Hypothalamus (tissue), 51 donors: ENCODE results near the gene LIMS2.

Experiments used
- DNase-seq, 51 donors: peaks; one replicate each; lab custom pipeline; 2025; lab: John Stamatoyannopoulos, UW

LIMS2 gene

DNA sequence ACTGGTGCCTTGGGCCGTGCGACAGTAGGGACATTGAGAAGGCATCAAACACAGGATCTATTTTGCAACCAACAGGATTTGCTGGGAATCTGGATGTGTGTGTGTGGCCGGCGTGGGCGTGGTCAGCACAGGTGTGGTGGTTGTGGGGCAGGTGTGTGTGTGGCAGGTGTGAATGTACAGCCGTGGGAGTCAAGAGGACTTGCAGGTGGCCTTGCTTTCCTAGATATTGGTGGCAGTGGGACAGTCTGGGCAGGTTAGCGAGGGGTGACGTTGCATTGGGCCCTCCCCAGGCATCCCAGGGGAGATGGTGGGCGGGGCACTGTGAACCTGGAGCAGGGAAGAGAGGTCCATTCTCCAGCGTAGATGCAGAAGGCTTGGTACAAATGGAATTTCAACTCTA is 3.2 kb upstream of the LIMS2 start:
- DNase-seq: no peak

DNA sequence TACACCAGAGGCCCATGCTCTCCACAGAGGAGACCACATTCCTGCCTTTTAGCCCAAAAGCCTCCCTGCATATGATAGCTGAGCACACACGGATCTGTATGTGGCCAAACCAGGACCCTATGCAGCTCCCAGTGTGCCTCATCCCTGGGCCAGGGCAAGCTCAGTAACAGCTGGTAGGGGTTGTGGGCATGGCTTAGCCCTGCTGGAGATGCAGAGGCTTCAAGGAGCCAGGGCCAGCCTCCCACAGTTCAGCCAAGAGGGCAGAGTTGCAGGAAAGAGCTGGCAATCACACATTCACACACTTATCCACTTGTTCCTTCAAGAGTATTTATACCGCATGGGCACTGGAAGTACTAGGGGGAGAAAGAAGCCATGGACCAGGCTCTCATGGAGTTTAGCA is 1.6 kb upstream of the LIMS2 start:
- DNase-seq: no peak

DNA sequence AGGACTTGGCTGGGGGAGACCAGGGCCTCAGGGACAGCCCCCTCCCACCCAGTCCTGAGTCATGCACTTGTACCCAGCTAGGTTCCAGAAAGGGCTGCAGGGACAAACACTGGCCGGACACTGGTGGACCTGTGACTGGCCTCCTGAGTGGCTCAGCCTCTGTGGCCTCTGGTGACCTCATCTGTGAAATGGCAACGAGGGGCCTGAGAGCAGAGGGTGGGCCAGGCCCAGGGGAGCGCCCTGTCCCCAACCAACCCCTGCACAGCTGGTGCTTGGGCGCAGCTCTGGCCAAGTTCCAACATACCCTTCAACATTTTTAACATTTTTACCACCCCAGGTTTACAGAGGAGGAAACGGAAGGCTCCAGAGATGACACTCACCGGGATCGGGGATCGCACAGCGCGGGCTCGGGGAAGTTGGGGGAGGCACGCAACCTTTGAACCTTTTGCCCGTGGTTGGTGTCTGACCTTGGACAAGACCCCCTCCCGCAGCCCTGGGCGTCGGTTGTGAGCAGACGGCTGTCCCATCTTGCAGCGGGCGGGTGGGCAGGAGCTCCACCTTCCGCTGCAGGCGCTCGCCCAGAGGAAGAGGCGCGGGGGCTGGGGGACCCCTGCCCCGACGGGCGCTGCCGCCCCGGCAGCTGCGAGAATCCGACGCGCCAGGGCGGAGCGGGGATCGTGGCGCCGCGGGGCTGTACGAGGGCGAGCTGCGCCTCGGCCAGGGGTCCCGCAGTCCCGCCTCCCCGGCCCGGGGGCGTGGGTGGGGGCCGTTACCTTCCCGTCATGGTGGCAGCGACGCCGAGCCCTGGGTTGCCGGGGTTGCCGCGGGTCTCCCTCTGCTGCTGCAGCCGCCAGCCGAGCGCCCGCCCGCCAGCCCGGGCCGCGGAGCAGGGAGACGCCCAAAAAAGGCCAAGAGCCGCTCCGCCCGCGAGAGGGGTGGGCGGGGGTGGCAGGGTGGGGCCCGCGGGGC is 805 bp downstream of the LIMS2 start:
- no peak for DNase-seq

DNA sequence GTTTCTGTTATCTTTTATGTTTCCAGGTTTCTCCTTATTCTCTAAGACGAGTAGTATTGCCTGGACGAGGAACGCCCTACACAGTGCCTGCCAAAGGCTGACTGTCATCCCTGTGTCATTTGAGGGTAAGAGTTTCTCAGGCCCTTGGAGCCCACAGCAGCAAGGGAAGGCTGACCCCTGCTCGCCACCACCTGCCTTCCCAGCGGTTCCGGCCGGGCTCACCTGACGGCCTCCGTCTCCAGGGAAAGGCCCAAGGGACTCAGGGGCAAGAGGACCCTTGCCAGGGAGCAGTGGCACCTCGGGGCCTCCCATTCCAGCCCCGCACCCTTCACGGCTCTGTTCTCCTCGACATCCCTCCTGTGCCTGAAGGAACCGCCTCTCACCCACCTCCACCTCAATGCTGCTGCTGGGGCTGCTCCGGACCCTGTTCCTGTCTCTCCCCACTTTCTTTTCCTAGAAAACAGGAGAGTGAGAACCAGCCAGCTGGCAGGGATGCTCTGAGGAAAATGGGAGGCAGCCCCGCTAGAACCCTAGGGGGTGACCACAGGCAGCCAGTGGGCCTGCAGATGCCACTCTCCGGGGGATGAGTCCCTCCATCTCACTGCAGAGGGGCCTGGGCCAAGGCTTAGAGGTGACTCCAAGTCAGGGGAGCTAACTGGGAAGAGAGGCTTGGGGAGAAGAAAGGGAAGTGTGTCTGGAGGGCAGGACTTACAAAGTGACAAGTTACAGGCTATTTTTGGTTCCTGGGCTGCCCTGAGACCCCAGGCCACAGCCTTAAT is 1.9 kb downstream of the LIMS2 start:
- DNase-seq: no peak

DNA sequence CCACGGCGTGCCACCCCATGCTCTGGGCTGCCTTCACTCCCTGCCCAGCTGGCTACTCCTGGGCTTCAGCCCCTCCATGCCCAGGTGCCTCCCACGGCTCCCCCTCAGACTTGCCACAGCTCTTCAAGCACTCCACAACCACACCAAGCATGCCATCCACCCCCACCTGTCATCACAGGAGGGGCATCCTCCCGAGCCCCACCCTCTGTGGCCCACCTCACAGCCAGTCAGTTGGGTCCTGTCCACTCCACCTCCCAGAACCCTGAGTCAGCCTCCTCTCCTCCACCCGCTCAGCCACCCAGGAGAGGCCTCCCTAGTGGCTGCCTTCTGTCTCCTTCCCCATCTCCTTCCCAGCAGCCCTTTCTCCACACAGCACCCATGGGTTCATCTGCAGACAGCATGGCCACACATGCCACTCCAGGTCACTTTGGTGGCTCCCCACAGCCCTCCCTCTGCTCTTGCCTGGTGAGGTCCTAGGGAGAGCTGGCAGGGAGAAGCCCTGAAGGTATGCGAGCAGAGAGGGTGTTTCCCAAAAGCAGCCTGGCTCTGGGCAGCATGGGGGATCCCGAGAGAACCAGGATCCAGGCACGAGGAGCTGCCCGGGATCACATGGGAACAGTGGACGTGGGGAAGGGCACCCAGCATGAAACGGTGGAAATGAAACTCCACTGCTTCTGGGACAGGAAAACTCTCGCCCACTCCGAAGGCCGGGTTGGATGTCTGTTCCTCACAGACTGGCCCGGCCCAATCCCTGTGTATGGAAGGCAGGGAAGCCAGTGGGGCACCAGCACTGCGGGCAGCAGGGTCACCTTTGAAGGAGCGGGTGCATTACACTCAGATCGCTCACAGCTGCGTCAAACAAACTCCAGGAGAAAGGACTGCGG is 2.7 kb downstream of the LIMS2 start:
- DNase-seq: no peak

DNA sequence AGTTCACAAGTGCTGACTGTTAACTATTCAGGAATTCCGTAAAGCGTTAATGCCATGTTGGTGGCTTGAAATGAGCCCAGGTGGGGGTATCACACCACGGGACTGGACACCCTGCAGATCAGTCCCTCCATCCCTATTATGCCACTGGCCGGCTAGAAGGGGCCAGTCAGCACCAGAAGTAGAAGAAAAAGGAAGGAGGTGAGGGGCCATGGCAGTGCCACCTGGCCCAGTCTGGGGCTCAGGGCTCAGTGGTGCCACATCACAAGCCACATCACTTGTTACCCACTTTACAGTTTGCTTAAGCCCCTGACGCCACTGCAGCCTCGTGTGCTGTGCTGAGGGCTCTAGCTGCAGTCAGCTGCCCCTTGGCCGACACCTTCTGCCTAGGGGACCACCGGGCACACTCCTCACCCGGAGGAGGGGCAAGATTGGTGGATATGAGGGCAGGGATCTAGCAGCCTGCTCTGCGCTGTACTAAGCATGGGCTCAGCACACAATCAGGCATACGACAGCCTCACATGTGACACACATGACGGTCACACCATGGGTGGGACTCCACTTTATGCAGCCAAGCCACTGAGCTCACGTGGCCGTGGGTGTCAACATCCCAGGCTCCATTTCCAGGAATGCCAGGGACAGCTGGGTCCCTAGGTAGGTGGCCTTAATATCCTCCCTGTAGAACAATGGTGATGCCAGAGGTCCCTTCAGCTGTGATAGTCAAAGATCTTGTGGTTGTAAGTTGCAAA is 3.6 kb downstream of the LIMS2 start:
- DNase-seq: no peak

DNA sequence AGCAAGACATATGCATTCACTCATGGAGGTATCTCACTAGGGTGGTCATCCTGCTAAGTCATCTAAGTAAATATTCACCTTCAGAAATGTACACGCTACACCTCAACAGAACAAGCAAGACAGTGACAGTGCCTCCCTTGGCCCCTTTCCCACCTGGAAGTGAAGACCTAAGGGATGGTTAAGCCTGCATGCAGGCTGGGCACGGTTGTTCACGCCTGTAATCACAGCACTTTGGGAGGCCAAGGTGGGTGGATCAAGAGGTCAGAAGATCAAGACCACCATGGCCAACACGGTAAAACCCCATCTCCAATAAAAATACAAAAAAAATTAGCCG is 4.4 kb downstream of the LIMS2 start:
- DNase-seq: no peak

DNA sequence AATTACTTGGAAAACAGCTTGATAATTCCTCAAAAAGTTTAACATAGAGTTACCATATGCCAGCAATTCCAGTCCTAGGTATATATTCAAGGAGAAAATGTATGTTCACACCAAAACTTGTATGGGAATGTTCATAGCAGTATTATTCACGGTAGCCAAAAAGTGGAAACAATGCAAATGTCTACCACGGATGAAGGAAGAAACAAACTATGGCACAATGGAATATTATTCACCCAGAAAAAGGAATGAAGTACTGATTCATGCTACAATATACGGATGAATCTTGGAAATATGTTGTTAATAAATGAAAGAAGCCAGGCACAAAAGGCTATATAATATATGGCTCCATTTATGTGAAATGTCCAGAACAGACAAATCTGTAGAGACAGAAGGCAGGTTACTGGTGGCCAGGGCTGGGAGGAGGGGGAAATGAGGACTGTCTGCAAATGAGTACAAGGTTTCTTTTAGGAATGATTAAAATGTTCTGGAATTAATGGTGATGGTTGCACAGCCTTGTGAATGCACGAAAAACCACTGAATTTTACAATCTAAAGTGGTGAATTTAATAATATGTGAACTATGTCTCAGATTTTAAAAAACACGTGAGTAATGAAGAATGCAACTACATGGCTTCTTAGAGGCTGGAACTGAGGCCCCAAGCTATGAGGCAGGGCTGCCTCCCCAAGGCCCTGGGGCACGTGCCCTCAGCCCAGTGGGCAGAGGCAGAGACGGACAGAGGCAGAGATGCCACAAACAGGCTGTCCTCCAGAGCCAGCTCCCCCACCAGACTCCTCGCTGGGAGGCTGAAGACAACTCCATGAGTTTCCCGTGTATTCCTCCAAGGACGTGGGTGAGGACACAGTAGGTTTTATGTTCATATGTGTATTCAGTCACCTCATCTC is 5.0 kb downstream of the LIMS2 start:
- DNase-seq: no peak

DNA sequence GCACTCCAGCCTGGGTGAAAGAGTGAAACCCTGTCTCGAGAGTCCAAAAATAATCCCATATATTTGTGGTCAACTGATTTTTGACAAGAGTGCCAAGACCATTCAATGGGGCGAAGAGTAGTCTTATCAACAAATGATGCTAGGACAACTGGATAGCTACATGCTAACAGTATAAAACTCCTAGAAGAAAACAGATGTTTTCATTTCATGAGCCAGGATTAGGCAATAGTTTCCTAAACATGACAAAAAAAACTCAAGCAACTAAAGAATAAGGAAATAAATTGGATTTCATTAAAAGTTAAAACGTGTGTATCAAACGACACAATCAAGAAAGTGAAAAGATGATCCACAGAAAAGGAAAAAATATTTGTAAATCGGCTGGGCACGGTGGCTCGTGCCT is 6.3 kb downstream of the LIMS2 start:
- no peak for DNase-seq

DNA sequence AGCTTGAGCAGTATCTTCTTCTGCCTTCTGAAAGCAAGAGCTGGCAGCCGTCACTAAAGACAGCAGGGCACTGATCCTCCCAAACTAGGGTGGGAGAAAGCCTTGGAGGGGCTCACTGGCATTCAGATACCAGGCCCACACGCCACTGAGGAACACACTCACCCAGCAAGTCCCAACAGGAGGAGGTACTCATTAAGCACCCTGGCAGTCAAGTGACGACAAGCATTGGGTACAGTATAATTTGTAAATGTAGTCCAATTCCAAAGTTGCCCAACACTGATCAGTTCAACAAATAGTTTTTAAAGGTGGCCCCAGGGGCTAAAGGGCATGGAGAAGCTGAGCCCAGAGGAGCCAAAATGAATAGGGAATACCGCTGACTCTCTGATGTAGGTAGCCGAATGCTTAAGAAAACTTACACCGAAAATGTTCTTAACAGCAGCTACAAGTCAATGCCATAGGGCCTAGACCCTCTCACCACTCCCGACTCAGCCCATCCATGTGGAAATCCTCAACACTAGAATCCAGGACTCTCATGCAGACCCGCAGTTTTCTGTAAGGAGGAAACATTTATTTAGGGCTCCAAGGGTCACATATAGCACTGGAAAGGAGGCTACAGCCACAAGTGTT is 9.9 kb downstream of the LIMS2 start:
- DNase-seq: no peak

DNA sequence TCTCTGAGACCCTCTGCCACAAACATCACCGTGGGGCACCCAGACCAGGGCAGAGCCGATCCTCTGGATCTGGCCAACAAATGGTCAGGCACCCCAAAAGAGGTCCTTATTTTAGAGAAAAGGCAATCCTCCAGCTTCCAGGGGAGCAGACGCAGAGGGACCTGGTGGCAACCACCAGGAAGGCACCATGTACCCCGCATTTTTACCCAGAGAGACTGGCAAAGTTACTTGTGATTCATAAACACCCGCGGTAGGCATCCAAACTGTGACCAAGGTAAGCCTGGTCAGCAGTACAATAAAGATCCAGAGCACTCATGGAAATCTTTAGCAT is 10.5 kb downstream of the LIMS2 start:
- DNase-seq: no peak

DNA sequence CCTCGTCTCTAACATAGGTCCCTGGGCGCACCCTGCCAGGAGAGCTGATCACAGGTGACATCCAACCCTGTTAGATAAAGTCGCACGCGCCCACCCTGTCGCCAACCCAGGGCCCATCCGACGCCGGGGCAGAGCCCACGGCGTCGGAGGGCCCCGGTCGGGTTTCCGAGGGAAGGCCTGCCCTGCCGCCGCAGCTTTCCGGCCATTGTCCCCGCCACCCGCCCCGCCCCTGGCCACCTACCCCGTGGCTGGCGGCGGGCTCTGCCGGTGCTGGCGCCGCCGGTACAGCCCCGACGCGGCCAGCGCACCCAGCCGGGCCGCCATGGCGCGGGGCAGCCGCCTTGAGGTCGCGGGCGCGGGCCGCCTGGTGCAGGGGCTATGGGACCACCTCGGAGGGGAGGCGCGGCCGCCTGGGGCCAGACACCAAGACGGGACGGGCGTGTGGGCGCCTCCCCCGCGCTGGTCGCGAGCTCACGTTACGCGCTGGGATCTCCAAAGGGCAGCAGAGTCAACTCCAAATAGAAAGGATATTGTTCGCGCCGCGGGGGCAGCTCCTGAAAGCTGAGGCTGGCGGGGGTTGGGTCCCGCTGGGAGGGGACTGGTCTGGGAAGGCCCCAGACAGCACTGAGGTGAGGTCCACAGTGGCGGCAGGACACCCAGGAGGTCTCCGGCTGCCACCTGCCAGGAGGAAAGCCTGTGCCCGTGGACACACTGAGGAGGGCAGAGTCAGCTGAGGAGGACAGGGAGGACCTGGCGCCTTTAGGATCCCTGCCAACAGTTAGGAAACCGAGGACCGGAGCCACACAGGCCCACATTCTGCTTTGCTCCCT is 11.1 kb downstream of the LIMS2 start:
- DNase-seq: no peak

DNA sequence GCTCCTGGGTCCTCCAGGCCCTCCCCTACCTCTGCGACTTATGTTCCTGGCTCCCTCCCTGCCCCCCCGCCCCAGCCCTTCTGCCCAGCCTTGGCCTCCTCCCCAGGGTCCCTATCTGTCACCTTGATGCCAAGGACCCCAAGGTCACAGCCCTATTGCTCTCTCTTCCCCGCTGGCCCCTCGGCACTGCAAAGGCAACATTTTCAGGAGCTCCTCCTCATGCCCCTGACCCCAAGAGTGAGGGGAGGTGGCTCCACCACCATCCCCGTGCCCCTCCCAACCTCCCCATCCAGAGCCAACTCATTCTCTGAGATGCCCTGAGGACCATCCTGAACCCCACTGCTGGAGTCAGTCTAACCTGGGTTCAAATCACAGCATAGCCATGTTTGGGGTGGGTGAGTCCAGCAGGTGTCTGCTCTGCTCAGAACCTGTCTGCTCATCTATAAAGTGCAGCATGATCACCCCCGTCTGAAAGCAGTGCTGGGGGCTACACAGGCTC is 11.7 kb downstream of the LIMS2 start:
- DNase-seq: no peak

DNA sequence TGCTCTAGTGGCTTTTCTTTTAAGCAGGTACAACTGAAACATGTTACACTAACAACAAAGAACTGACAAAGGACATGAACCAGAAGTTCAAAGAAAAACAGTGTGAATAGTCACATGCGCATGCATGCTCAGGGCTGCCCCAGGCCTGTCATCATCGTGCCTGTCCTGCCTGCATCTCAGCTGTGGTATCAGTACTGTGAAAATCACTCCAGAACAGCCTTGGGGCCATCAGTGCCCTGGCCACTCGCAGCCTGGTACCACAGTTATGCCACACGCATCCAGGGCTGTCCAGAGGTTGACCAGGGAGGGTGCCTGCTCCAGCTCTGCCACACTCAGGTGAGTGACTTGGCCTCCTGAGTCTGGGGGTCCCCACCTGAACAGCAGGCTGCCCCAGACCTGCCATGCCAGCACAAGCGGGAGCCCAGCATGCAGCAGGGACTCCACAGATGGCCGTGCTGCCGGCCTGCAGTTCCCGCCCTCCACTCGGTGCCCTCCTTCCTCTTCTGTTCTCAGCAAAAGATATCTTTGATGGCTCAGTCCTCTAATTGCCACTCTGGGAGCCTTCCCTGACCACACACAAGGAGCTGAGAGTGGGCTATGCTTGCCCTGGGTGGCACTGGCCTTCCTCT is 12.3 kb downstream of the LIMS2 start:
- DNase-seq: no peak

DNA sequence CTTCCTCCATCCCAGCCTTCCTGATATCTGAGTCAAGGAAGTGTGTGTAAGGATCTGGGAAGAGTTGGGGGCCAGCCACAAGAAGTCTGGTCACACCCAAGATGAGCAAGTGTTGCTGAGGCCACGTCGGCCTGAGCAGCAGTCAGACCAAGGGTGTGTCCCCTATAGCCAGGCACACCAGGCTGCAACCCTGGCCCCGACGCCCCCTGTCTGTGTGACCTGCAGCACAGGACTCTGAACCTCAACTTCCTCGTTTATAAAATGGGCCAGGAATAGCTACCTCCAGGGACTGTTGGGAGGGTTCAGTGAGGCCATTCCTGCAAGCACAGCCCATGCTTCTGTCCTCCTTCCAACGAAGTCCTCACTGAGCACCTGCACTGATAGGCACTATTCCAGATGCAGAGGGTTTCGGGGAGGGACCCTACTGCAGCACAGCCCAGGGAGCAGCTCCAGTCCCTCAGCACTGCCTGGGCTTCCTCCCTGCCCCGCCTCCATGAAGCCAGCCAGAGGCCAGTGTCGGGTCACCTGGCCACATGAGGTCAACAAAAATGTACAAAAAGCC is 13.3 kb downstream of the LIMS2 start:
- no peak for DNase-seq

DNA sequence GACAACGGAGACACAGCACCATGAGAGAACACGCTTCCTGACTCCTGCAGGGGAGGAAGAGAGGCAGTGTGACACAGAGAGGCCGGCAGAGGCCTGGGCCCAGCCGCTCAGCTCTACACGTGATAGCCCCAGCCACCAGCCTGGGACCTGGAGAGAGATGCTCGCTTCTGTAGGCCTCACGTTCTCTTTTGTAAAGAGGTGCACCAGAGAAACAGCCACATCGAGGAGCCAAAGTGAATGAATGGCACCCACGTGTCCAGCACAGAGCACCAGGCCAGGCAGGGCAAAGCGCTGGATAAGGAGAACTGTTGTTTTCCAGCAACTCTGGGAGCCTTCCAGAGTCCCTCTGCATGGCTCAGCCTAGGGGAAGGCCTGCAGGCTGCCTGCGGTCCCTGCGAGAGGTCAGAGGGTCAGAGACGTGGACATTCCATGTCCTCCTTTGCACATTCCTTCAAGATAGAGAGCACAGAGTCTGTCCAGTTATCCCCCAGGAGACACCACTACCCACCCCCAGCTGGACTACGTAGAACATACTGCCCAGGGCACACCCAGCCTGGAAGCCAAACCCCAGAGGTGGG is 14.2 kb downstream of the LIMS2 start:
- peak in 15 of 51 donors; percentile 15 to 67 (median 37) for DNase-seq

DNA sequence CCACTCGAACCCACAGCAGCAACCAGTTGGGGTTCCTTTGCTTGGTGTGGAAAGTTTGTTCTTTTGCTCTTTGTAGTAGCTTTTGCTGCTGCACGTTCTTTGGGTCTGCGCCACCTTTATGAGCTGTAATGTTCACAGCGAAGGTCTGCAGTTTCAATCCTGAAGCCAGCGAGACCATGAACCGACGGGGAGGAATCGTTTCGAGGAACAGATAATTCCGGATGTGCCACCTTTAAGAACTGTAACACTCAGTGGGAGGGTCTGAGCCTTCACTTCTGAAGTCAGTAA is 15.1 kb downstream of the LIMS2 start:
- no peak for DNase-seq
